H9 (cell line): ENCODE data around the gene HPS4. TPM values are rescaled to one million over a fixed set of nuclear protein-coding genes. Genes with fewer than 3 reads are reported as not detected.
A peak's percentile ranks its signal among the peaks of the same experiment; 100 is the strongest.

Experiments
- DNase-seq: peaks from one replicate; pipeline ENCODE4 v3.0.0-alpha.2; 2017
- H2AFZ ChIP-seq: one replicate; pipeline ENCODE4 v1.6.1; 2013; ENCODE audit warnings: mild to moderate bottlenecking, low read length, control low read depth, moderate library complexity
- H2AK5ac ChIP-seq: 2 replicates; pipeline ENCODE4 v1.6.1; 2013; ENCODE audit warnings: low read length, control low read depth, mixed read lengths; ENCODE audit not compliant: insufficient read length
- H2BK120ac ChIP-seq: one replicate; pipeline ENCODE4 v1.6.1; 2013; ENCODE audit warnings: low read depth, mild to moderate bottlenecking, low read length, control low read depth, inconsistent platforms; ENCODE audit not compliant: poor library complexity, severe bottlenecking
- H2BK12ac ChIP-seq: 2 replicates; pipeline ENCODE4 v1.6.1; 2013; ENCODE audit warnings: low read length, control low read depth, mixed read lengths, low read depth; ENCODE audit not compliant: insufficient read length
- H2BK15ac ChIP-seq: 2 replicates; pipeline ENCODE4 v1.6.1; 2013; ENCODE audit warnings: low read depth, low read length, control low read depth
- H2BK20ac ChIP-seq: one replicate; pipeline ENCODE4 v1.6.1; 2013; ENCODE audit warnings: low read depth, mild to moderate bottlenecking, low read length, control low read depth, inconsistent platforms; ENCODE audit not compliant: poor library complexity, severe bottlenecking
- H2BK5ac ChIP-seq: 2 replicates; pipeline ENCODE4 v1.6.1; 2013; ENCODE audit warnings: low read length, control low read depth, mixed read lengths; ENCODE audit not compliant: insufficient read length
- H3K14ac ChIP-seq: 2 replicates; pipeline ENCODE4 v1.6.1; 2013; ENCODE audit warnings: low read length, control low read depth; ENCODE audit not compliant: insufficient read depth
- H3K18ac ChIP-seq: 2 replicates; pipeline ENCODE4 v1.6.1; 2013; ENCODE audit warnings: low read depth, mild to moderate bottlenecking, mixed read lengths, low read length, control low read depth; ENCODE audit not compliant: insufficient read length
- H3K23ac ChIP-seq: 2 replicates; pipeline ENCODE4 v1.6.1; 2013; ENCODE audit warnings: low read length, control low read depth, mixed read lengths, low read depth; ENCODE audit not compliant: insufficient read length
- H3K23me2 ChIP-seq: 2 replicates; pipeline ENCODE4 v1.6.1; 2013; ENCODE audit warnings: low read depth, mild to moderate bottlenecking, mixed read lengths, low read length, control low read depth; ENCODE audit not compliant: insufficient read length, poor library complexity, severe bottlenecking
- H3K27ac ChIP-seq: 2 replicates; pipeline ENCODE4 v1.5.1; 2013; ENCODE audit warnings: low read length, control low read depth, mixed read lengths, low read depth; ENCODE audit not compliant: insufficient read length
- H3K27me3 ChIP-seq: 2 replicates; pipeline ENCODE4 v1.6.1; 2013; ENCODE audit warnings: low read length, control low read depth, inconsistent platforms; ENCODE audit not compliant: insufficient read depth
- H3K4ac ChIP-seq: 2 replicates; pipeline ENCODE4 v1.6.1; 2013; ENCODE audit warnings: low read depth, mild to moderate bottlenecking, control low read depth, inconsistent platforms, low read length, moderate library complexity
- H3K4me1 ChIP-seq: 2 replicates; pipeline ENCODE4 v1.6.1; 2013; ENCODE audit warnings: low read length, control low read depth, inconsistent platforms; ENCODE audit not compliant: insufficient read depth
- H3K4me2 ChIP-seq: 2 replicates; pipeline ENCODE4 v1.6.1; 2013; ENCODE audit warnings: low read length, control low read depth, mixed read lengths; ENCODE audit not compliant: insufficient read length, insufficient read depth
- H3K56ac ChIP-seq: 2 replicates; pipeline ENCODE4 v1.6.1; 2013; ENCODE audit warnings: low read depth, mild to moderate bottlenecking, mixed read lengths, low read length, control low read depth; ENCODE audit not compliant: insufficient read length
- H3K79me1 ChIP-seq: 2 replicates; pipeline ENCODE4 v1.6.1; 2013; ENCODE audit warnings: low read depth, mild to moderate bottlenecking, moderate library complexity, low read length, control low read depth, inconsistent platforms; ENCODE audit not compliant: insufficient read depth, poor library complexity, severe bottlenecking
- H3K79me2 ChIP-seq: 2 replicates; pipeline ENCODE4 v1.6.1; 2013; ENCODE audit warnings: low read length, control low read depth, inconsistent platforms; ENCODE audit not compliant: insufficient read depth
- H3K9ac ChIP-seq: 2 replicates; pipeline ENCODE4 v1.6.1; 2013; ENCODE audit warnings: low read length, control low read depth, mixed read lengths; ENCODE audit not compliant: insufficient read length; ENCODE audit errors: extremely low read depth
- H3K9me3 ChIP-seq: one replicate; pipeline ENCODE4 v1.6.1; 2013; ENCODE audit warnings: low read depth, low read length, inconsistent platforms; ENCODE audit not compliant: control insufficient read depth
- H3T11ph ChIP-seq: one replicate; pipeline ENCODE4 v1.6.1; 2013; ENCODE audit warnings: mild to moderate bottlenecking, low read length, control low read depth, inconsistent platforms
- H4K20me1 ChIP-seq: one replicate; pipeline ENCODE4 v1.6.1; 2013; ENCODE audit not compliant: control insufficient read depth, insufficient read length, insufficient read depth
- H4K5ac ChIP-seq: 2 replicates; pipeline ENCODE4 v1.6.1; 2013; ENCODE audit warnings: low read depth, mild to moderate bottlenecking, mixed read lengths, low read length, control low read depth; ENCODE audit not compliant: insufficient read length
- H4K8ac ChIP-seq: replicated peaks from 2 replicates; pipeline ENCODE4 v1.6.1; 2013; ENCODE audit warnings: low read length, control low read depth, mixed read lengths, low read depth; ENCODE audit not compliant: insufficient read length
- H4K91ac ChIP-seq: 2 replicates; pipeline ENCODE4 v1.6.1; 2013; ENCODE audit warnings: low read depth, mild to moderate bottlenecking, moderate library complexity, mixed read lengths, low read length, control low read depth; ENCODE audit not compliant: insufficient read length
- H3K27ac Mint-ChIP-seq, 3 experiments: 2 replicates in 2 of 3; 3 replicates in 1 of 3; pipeline ENCODE4 v1.8.0; 2020 to 2021; ENCODE audit warnings: mixed read lengths in 3 of 3, mild to moderate bottlenecking in 1 of 3, moderate library complexity in 1 of 3
- H3K27me3 Mint-ChIP-seq: 2 replicates; pipeline ENCODE4 v1.8.0; 2021; ENCODE audit warnings: low read depth, mild to moderate bottlenecking, moderate library complexity, mixed read lengths
- H3K36me3 Mint-ChIP-seq, 3 experiments: 2 replicates in 2 of 3; 3 replicates in 1 of 3; pipeline ENCODE4 v1.8.0; 2020 to 2021; ENCODE audit warnings: low read depth in 3 of 3, mixed read lengths in 3 of 3; ENCODE audit not compliant: insufficient read depth in 1 of 3
- H3K4me1 Mint-ChIP-seq, 2 experiments: 2 replicates each; pipeline ENCODE4 v1.8.0; 2020; ENCODE audit warnings: mixed read lengths in 2 of 2
- H3K4me3 Mint-ChIP-seq, 2 experiments: 2 replicates in 1 of 2; 3 replicates in 1 of 2; pipeline ENCODE4 v1.8.0; 2020 to 2021; ENCODE audit warnings: mild to moderate bottlenecking in 2 of 2, mixed read lengths in 2 of 2, moderate library complexity in 1 of 2
- H3K9me3 Mint-ChIP-seq, 2 experiments: 2 replicates in 1 of 2; 3 replicates in 1 of 2; pipeline ENCODE4 v1.8.0; 2020; ENCODE audit warnings: mild to moderate bottlenecking in 2 of 2, mixed read lengths in 2 of 2, moderate library complexity in 1 of 2
- CTCF ChIP-seq: fragments of 200-600 bp; sonication (generic); conservative IDR thresholded peaks from 3 replicates; pipeline ENCODE4 v1.8.0; 2021; ENCODE audit warnings: antibody characterized with exemption, mild to moderate bottlenecking
- WGBS: extraction: QIAGEN DNeasy Blood & Tissue Kit; methylation state at CpG from one replicate; pipeline ENCODE4 v1.1.7; 2013; ENCODE audit warnings: missing lambda C conversion rate, low lambda C conversion rate, mixed read lengths; ENCODE audit not compliant: insufficient read length; ENCODE audit errors: extremely low coverage; 5-methylcytosine and 5-hydroxymethylcytosine counted together
- total RNA-seq: library from RNA; stranded (reverse); gene quantifications from 2 replicates; pipeline ENCODE4 v1.2.1, GENCODE V29; 2021

The HPS4 gene
- total RNA-seq, 1 experiment from 2014 or later, result 26.2 TPM

- no peak for DNase-seq
- Histone ChIP-seq H3K23me2 (peaks cover 11% of the 10 kb centered on the region), H2AK5ac (no peak overlapping the region), H2BK20ac (no peak overlapping the region), H3K4ac (no peak overlapping the region), H4K91ac (no peak overlapping the region), H3K4me1 (no peaks in the 10 kb centered on the region; the same call in 1 of the 2 replicates), H3K4me2 (peak overlapping the region; percentile 74), H2BK120ac (no peak overlapping the region), H3K9ac (peak overlapping the region; percentile 32), H2BK15ac (no peak overlapping the region), H3T11ph (no peak overlapping the region), H3K14ac (peak overlapping the region; percentile 11; the same call in 1 of the 2 replicates), H2AFZ (no peak overlapping the region), H3K79me2 (no peaks in the 10 kb centered on the region; the same call in 1 of the 2 replicates), H3K27ac (no peak overlapping the region), H3K23ac (no peak overlapping the region), H3K27me3 (no peaks in the 10 kb centered on the region), H2BK5ac (no peak overlapping the region), H3K56ac (no peak overlapping the region), H3K18ac (no peak overlapping the region), H3K79me1 (no peaks in the 10 kb centered on the region), H2BK12ac (no peak overlapping the region), H4K20me1 (no peaks in the 10 kb centered on the region), H4K8ac (no peak overlapping the region), H4K5ac (no peak overlapping the region), H3K9me3 (no peaks in the 10 kb centered on the region)
- Mint-ChIP-seq H3K4me3 (peak overlapping the region; percentile 74 to 90), H3K36me3 (peaks cover 3 to 10% (median 10%) of the 10 kb centered on the region in 3 experiments; a peak in 6 of 7 replicates), H3K27me3 (peaks cover 38% of the 10 kb centered on the region), H3K9me3 (peaks cover 0 to 3% of the 10 kb centered on the region in 2 experiments; a peak in 3 of 5 replicates), H3K27ac (peak overlapping the region in 1 of 3 experiments; percentile 46; a peak in 1 of 7 replicates), H3K4me1 (peaks cover 19 to 29% of the 10 kb centered on the region in 2 experiments)
- no peak; the same call in 2 of the 3 replicates for TF ChIP-seq CTCF
- no CpG with 5 or more reads among the region's 50 CpGs for WGBS
Observed at GRCh38 chr22:26429458-26430286, 53.9 kb downstream of the HPS4 start.
